Daoy (cell line): ENCODE results near the gene RFC1. TPM values are rescaled to one million over a fixed set of nuclear protein-coding genes. Genes with fewer than 3 reads are reported as not detected.
"Not testable (repeated sequence)": the region's sequence is repeated elsewhere in the genome, so short reads cannot be mapped to it uniquely, and the experiment has no call there.

Source experiments
- DNase-seq: peaks from one replicate; pipeline ENCODE4 v3.0.0-alpha.2; 2015; ENCODE audit warnings: low read depth
- total RNA-seq: library from RNA; depleted of rRNA; stranded (reverse); fragments of >200 nt; shearing (Covaris generic); gene quantifications from 2 replicates; pipeline ENCODE4 v1.2.3, GENCODE V29; 2014

The RFC1 gene
- total RNA-seq, 1 experiment from 2014 or later = 43.7 TPM

DNA sequence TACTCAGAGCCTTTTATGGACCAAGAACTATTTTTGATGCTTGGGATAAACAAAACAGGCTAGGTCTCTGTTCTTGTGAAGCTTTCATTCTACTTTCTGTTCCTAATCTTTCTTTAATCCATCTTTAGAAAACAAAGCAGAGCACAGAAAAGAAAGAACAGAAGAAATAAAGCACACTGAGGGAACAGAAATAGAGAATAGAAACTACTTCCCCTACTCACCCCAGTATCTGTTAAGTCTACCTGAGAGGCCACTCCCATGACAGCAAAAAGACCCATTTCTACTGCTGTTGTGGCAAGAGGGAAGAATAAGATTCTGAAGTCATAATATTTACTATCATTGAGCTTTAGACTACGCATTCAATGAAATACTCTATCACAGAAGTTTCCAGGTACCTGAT is 9.2 kb downstream of the RFC1 start:
- no peak for DNase-seq

DNA sequence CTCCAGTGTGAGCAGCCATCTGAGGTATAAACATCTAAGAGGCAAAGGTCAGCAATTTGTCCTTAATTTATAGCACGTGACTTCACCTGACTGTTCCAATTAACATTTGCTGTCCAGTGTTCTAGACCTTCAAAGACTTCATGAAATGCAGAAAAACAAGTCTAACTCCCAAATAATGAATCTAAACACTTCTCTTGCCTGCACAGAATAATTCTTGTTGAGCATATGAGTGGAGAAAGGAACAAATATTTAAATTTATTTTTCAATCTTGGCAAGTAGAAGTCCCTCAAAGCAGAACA is 12.0 kb downstream of the RFC1 start:
- DNase-seq = no peak

DNA sequence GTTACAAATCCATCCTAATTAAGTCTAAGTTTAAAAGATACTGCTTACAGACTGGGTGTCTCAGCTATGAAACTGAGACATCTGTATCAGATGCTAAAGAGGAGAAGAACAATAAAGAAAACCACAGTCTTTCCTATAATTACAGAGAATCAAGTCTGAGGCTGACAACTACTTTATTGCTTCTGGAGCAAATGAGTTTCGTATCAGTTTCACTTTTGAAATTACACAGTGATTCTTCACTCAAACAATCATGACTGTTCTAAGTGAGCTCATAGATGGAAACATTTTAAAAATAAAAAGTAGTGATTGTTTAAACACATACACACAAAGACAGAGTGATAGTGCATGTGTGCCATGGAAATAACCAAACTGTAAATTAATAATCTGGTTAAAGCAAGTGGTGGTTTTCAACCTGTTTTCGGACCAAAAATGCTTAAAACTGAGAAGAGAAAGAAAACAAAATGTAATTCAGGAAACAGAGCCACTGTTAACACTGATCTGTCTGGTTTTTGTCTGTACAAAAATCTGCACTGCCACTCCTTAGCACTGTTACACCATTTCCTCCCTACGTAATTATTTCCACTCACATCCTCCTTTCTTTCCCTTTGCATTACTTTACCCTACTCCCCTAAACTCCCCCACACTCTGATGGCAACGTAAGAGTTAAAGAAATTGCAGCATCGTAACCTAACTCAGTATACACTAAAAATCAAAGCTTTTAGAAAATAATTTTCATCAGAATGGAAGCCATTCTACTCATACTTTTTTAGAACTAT is 12.5 kb downstream of the RFC1 start:
- DNase-seq = peak; percentile 30

DNA sequence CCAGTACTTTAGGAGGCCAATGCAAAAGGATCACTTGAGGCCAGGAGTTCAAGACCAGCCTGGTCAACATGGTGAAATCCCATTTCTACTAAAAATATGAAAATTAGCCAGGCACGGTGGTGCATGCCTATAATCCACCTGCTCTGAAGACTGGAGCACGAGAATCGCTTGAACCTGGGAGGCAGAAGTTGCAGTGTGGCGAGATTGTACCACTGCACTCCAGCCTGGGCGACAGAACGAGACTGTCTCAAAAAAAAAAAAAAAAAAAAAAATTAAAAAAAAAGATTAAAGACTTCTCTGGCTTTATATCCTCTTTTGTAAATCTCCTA is 13.0 kb downstream of the RFC1 start:
- DNase-seq = not testable (repeated sequence)

DNA sequence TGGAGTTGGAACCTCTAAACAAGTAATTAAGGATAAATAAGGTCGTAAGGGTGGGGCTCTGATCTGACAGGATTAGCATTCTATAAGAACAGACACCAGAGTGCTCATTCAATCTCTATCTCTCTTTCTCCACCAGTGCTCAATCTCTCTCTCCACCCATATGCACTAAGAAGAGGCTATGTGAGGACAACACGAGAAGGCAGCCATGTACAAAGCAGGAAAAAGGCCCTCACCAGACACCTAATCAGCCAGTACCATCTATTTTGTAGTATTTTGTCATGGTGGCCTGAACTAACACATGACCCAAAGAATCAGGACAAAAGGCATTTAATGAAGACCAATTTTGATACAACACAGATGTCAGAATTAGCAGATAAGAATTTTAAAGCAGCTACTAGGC is 16.8 kb downstream of the RFC1 start:
- no peak for DNase-seq

DNA sequence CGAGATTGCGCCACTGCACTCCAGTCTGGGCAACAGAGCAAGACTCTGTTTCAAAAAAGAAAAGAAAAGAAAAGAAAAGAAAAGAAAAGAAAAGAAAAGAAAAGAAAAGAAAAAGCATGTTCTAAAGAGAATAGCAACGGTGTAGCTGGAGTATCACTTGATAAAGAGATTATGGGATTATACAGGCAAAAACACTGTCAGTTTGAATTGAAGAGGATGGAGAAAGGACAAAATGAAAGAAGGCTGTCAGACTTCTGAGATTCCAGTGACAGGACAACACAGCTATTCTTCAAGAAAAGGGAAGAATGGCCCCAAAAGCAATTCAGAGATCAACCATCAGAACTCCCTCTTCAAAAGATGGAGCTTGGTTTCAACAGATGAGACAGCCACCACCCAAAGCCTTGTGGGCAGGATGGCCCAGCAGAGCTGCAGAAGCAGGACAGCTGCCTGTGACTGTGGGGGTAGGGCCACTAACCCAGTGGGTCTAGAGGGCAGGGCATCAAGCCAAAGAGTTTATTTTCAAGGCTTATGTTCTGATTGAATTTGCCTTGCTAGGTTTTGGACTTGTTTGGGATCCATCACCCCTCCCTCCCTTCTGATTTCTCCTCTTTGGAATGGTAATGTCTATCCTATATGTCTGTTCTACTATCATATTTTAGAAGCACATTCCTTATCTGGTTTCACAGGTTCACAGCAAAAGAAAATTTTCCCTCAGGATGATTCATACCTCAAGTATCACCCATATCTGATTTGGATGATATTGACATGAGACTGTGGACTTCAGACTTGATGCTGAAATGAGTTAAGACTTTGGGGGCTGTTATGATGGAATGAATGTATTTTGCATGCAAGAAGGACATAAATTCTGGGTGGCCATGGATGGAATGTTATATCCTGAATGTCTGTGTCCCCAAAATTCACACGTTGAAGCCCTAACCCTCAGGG is 17.5 kb downstream of the RFC1 start:
- DNase-seq = no peak

DNA sequence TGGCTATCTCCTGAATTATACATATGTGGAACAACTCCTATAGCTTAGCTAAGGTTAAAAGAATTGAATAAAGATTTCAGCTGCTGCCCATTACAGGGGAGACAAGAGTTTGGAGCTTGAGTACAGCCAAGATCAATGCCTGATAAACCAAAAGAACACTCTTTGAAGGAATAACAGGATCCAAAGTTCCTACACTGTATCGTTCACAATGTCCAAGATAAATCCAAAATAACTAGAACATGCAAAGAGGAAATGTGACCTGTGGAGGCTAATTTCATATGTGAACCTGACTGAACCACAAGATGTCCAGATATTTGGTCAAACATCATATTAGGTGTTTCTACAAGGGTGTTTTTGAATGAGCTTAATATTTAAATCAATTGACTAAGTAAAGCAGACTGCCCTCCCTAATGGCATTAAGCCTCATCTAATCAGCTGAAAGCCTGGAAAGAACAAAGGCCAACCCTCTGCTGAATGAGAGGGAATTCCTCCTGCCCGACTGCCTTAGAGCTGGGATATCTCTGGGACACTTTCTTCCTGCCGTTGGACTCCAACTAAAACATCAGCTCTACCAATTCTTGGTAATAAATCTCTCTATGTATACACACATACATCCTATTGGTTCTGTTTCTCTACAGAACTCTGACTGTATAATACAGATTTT is 19.2 kb downstream of the RFC1 start:
- no peak for DNase-seq

DNA sequence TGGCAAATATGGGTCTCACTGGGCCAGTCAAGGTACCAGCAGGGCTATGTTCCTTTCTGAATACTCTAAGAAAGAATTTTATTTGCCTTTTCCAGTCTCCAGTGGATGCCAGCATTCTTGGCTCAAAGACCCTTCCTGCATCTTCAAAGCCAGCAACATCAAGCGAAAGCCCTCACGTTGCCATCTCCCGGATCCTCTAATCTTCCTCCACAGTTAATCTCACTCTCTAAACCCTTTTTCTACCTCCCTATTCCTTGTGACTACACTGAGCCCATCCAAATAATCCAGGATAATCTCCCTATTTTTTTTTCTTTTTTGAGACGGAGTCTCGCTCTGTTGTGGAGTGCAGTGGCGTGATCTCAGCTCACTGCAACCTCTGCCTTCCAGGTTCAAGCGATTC is 23.4 kb downstream of the RFC1 start:
- DNase-seq = no peak

DNA sequence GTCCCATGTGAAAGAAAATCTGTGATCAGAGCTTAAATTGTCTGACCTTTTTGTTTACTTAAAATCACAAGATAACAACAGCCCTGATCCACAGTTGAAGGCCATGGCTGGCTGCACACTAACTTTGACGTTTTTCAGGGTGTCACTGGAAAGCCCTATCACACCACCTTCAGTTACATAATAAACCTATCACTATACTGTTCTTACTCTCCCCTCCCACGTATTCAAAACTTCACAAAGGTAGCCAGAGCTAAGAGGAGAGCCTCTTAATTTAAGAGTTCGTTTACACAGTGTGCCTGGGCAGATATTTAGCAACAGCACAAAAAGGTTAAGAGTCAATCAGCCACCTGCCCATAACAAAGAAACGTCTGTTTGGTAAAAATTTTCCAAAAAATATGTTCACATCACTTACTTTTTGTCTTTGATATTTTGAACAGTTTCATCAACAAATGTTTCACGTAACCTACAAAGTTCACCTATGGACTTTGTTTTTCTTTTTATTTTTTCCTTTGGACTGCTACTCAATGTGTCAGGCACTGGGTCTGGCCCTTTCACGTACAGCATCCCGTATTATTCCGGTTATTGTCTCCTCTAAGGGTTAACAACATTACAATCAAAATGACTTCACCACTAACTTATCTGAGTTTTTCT is 25.0 kb downstream of the RFC1 start:
- DNase-seq = no peak

DNA sequence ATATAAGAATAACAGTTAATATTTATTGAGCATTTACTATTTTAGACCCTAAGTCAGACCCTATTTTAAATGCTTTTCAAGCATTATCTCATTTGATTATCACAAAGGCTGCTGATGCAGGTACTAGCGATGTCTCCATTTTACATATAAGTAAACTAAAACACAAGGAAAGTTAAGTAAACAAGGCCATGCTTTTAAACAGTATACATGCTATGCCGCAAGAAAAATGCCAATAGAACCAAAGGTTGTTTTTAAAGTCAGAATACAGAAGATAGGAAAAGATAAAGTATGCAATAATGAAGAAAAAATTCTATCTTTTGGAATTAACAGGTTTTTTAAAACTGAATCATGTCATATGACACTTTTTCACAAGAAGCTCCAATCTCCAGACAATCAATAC is 26.2 kb downstream of the RFC1 start:
- DNase-seq = no peak

DNA sequence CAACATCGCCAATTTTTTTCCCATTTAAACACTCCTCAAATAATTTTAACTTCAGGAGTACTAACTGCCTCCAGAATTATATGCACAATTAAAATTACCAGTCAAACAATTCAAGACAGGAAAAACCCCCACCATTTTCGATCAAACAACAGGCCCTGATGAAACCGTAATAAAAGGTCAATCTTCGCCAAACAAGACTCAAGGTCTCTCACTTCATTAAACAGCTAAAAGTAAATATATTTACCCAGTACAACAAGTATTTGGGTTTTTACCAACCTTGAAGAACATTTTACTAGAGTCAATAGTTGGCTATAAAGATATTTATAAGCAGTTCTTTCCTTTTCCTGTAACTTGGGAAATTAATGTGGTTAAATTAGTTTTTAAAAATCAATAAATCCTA is 28.3 kb downstream of the RFC1 start:
- DNase-seq = no peak

DNA sequence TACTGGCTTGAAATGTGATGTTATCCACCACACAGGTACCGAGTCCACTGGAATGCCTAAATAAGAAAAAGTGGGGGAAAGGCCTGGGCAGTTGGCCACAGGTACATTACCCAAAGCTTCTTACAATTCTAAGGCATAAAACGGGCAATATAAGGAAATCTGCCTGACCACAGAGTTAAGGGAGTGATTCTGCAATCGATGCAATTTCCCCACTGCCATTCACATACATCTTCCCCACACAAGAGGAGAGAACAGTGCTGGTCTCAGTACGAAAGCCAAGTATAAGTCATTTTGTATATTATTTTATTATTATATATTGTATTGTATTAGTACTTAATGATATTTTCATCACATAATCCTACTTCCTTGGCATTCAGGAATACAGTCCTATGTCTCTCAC is 30.6 kb downstream of the RFC1 start:
- DNase-seq = no peak

DNA sequence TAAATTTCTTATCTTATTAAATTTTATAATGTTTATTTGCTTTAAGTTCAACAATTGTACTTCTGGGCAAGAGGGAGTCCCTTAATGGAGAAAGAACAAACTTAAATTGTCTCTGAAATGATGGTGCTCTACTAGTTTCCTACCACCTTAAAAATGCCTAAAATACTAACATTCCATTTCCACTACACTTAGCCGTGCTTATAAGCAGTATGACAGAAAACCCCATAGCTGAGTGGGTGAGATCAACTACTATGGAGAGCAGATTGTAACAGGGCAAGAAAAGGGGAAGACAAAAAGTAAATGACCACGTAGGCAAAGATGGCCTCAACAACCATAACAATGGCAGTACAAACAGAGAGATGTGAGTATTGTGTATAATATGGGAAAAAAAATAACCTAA is 35.0 kb downstream of the RFC1 start:
- no peak for DNase-seq

DNA sequence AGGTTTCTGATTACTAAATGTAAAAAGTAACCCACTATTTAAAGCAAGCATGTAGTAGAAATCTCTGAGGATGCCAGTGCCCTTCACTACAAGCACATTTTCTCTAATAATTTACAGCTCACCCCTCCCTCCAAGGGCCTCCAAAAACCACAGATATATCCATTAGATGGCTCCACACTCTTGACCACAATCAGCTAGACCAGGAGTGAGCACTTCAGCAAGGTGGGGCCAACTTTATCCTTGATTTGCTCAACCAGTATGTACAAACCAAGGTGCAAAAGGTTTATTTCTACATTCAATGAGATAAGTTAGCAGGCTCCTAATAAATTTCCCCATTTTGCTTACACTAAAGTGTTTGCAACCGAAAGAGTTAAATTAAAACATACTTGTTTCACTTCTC is 35.8 kb downstream of the RFC1 start:
- no peak for DNase-seq

DNA sequence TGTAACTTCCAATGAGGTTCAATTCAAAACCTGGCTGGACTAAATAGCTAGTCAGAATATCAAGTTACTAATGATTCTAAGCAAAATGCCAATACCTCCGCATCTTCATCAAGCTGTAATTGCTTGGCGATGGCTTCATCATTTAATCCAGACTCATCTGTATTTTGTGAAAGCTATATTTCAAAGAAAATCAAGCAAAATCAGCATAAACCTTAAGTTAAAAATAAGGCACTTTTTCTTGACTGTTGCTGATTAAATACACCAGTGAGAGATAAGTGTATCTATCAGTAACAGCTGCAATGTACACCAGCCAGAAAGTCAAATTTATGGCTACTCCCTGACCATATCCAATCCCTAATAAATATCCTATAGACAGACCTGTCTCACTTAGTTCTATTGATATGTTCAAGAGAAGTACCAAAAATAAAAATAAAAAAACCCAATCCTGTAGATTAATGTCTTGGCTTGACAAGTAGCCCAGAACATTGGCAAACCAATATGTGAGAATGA is 39.6 kb downstream of the RFC1 start:
- DNase-seq = no peak

DNA sequence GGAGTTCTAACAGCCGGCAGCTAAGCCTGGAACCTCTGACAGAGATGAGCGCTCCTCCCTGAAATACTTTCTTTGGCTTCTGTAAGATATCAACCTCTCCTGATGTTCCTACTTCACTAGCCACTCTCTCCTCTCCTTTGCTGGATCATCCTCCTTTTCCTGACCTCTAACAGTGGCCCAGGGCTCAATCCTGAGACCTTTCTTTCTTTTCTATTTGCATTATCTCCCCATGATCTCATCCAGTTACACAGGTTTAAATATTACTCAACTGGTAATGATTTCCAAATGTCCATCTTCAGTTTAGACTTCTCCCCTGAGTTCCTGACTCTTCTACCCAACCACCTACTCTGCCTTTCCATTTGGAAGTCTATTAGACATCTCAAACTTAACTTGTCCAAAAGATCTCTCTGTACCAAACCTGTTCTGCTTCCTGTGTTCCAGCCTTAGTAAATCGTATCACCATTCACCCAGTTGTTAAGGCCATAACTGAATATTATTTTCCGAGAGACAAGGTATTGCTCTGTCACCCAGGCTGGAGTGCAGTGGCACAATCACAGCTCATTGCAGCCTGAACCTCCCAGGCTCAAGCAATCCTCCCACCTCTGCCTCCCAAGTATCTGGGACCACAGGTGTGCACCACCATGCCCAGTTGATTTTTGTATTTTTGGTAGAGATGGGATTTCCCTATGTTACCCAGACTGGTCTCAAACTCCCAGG is 41.1 kb downstream of the RFC1 start:
- DNase-seq = no peak

DNA sequence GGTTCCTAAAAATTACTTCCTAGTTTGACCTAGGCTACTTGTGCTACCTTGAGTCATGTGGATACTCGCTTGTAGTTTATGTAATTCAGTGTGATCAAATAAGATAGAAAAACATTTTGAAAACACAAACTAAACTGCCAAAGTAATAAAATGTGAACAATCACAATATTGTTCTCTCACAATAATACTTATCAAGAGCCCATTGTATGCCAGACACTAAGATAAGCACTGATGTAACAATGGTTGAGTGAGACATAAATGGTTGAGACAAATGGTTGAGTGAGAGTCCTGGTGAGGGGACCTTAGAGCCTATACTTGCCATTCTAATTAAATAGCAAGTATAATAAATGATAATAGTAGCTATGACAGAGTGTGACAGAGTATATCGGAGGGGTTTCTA is 41.7 kb downstream of the RFC1 start:
- no peak for DNase-seq

DNA sequence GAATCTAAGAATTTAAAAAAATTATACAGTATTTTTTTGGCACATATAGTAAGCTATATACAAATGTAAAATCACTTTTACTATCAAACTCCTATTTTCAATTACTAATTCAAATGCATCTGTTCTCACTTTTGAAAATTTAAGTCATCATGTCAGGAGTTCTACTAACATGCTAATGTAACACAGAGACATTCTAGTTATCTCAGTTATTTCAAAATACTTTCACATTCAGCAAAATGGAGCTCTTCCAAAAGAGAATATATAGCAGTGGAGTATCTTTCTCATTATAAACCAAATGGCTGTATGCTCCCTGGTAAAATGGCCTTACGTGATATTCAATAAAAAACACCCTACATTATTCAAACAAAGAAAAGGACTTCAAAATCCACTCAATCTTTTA is 42.3 kb downstream of the RFC1 start:
- no peak for DNase-seq

DNA sequence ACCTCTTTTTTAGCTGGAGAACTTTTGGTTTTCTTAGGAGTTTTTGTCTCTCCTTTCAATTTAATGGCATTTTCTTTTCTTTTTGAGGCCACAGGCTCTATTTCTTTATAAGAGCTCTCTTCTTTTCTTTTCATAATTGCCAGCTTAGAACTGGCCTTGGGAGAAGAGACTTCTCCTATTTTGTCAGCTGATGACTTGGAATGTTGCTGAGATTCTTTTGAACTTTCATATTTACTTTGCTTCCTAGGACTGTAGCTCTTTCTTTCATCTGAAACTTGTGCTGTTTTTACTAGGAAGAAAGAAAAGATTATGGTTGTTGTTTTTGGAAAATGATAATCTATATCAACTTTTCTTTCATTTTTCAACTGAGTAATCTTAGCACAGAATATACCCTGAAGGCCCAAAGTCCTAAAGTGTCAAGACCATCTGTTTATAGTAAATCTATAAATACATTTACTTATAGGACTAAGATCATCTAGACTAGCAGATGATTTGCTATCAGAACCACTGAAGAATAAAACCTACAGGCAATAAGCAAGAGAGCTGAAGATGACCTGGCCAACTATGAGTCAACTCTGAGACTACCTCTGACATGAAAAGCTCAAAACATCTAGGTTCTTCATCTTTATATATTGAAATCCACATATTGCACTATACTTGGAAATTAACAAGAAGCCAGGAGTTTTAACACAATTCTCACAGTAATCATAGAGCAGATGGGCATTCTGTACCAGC is 45.6 kb downstream of the RFC1 start:
- no peak for DNase-seq

DNA sequence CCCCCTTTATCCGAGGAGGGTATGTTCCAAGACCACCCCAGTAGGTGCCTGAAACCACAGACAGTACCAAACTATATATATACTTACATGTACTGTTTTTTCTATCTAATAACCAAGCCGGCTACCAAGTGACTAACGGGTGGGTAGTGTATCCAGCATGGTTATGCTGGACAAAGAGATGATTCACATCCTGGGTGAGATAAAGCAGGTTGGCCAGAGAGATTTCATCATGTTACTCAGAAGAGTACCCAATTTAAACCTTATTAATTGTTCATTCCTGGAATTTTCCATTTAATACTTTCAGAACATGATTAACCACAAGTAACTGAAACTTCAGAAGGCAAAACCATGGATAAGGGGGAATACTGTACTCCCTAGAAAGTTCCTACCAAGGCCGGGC is 46.5 kb downstream of the RFC1 start:
- peak; percentile 81 for DNase-seq

DNA sequence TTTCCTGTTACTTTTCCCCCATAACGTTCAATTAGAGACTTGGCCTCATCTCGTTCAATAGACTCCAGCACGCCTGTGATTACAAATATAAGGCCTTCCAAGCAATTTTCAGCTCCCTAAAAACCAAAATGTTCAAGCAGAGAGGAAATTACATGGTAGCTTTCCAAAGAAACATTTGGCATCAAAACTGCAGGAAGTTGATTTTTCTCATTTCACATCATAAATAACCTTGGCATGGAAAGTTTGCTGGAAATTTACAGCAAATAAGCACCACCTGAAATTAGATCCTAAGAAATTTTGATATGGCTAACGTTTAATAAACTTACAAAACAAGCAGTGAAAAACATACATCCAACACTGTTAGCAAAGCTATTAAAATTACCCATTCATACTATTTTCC is 53.3 kb downstream of the RFC1 start:
- no peak for DNase-seq
